Stimulated activated CD8-positive, alpha-beta memory T cell treated with anti-CD3 and anti-CD28 coated beads, Interleukin-15, amount 100 ng/mL, for 4 hours (primary cell): ENCODE data around the gene OR1E1.
"Not testable (repeated sequence)": the region's sequence is repeated elsewhere in the genome, so short reads cannot be mapped to it uniquely, and the experiment has no call there.

Source experiments
- DNase-seq, 2 donors: peaks; one replicate each; pipeline ENCODE4 v3.0.0-alpha.2; 2020; ENCODE audit warnings: low read depth in 2 of 2

OR1E1 gene, protein sequence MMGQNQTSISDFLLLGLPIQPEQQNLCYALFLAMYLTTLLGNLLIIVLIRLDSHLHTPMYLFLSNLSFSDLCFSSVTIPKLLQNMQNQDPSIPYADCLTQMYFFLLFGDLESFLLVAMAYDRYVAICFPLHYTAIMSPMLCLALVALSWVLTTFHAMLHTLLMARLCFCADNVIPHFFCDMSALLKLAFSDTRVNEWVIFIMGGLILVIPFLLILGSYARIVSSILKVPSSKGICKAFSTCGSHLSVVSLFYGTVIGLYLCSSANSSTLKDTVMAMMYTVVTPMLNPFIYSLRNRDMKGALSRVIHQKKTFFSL

DNA sequence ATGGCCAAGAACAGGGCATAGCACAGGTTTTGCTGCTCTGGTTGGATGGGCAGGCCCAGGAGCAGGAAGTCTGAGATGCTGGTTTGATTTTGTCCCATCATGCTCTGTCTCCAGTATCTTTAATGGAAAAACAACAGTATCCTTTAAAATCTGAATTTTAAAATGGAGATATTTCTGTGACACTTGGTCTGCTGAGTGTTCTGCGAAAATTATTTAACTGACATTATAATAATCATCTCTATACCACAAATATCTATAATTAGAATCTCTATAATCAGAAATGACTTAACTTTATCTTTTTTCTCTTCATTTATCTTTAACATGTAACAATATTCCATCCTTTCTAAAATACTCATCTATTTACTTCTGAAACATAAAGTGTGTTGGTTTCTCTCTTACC, at the start of gene OR1E1:
Gene OR1E1, minus strand, starts transcription at position 101 of the 400 bp plus-strand sequence. Its CDS starts 0 bp downstream, at position 101.
- DNase-seq: no peak

DNA sequence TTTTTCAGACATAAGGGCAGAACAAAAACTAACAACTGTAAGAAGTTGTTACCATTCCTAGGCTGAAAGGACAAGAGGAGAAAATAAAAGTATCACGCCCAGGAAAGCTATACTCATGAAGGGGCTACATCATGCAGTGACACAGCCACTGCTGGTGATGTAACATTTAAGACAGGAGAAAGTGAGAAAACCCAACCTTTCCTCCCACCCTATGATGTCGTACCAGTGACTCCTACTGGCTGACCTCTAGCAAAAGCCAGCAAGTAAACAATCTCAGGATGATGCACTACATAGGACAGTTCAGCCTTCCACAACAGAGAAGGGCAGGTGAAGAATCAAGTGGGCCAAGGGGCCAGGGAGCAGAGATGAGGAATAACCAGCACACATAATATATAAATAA, 49.4 kb upstream of the OR1E1 start:
- DNase-seq: no peak

DNA sequence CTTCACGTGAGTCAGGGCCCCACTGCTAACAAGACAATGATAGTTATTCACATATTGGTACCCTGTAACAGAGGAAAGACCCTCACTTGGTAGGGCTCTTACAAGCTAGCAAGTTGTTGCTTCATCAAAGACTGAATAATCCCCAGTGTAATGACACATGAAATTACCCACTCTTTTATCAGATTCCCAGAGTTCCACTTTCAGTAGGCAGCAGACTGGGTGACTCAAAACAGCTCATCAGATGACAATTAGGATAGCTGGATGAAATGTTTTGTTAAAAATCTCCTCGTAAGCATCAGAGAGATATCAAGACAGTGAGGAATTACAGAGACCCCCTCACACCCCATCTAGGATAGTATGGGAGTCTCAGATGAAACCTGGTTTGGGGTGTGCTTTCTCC, 42.2 kb upstream of the OR1E1 start:
- DNase-seq: no peak

DNA sequence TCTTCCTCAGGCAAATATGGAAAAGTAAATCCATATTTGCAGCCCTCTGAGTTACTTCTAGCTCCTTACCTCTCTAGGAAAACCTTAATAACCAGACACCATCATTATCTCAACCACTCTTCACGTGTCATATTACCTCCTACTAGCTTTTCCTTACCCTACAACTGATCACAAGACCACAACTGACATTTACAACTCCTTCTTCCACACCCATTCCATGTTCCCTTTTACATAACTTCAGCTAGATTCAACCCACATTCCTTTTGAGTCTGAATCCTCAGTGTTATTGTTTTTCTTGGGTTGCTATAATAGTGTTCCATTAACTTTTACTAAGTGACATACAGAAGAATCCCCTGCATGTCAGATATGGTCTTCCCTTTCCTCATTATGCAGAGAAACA, 40.2 kb upstream of the OR1E1 start:
- no peak for DNase-seq

DNA sequence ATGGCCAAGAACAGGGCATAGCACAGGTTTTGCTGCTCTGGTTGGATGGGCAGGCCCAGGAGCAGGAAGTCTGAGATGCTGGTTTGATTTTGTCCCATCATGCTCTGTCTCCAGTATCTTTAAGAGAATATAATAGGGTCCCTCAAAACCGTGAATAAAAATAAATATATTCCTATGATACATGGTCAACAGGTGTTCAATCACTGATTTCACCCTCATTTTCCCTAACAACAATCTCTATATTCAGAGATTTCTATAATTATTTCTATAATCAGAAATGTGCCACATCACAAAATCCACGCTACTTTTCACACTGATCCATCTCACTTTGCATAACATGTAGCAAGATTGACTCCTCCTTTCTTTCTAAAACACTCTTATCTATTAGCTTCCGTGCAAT, 35.5 kb upstream of the OR1E1 start, which contains the start of gene OR1E2:
Gene OR1E2, minus strand, starts transcription at position 101 of the 400 bp plus-strand sequence. Its CDS starts 0 bp downstream, at position 101.
- DNase-seq: no peak

DNA sequence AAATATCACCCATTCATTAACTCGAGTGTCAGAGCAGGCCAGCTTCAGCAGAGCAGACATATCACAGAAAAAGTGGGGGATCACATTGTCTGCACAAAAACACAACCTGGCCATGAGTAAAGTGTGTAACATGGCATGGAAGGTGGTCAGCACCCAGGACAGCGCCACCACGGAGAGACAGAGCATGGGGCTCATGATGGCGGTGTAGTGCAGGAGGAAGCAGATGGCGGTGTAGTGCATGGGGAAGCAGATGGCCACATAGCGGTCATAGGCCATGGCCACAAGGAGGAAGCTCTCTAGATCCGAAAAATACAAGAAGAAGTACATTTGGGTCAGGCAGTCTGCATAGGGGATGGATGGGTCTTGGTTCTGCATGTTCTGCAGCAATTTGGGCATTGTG, 35.0 kb upstream of the OR1E1 start:
- not testable (repeated sequence) for DNase-seq

DNA sequence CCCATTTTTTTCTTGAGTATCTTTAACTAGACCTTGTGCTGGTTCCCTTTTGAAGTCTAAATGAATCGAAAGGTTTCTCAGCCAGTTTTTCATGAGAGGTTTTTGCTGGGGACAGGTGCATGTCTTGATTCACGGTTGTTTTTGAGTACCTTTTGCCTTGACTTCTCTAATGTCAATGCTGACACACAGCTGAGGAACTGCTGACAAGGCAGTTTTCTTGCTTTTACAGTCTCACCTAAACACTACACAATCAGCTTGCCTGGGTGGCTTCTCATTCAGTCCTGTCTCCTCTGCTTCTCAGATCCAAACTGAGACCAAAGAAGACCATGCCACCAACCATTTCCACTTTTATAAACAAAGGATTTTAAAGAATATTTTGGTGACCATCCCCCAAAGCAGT, 20.0 kb upstream of the OR1E1 start:
- DNase-seq: no peak

DNA sequence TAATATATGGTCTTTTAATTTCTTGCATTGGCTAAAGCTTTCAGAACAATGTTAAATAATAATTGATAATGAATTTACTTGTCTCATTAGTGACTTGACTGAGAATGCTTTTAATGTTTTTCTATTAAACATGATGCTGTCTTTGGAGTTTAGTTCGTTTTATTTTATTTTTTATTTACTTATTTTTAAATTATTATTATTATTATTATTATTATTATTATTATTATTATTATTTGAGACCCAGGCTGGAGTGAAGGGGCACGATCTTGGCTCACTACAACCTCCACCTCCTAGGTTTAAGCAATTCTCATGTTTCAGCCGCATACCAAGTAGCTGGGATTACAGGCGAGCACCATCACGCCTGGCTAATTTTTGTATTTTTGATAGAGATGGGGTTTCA, 17.4 kb upstream of the OR1E1 start:
- no peak for DNase-seq

DNA sequence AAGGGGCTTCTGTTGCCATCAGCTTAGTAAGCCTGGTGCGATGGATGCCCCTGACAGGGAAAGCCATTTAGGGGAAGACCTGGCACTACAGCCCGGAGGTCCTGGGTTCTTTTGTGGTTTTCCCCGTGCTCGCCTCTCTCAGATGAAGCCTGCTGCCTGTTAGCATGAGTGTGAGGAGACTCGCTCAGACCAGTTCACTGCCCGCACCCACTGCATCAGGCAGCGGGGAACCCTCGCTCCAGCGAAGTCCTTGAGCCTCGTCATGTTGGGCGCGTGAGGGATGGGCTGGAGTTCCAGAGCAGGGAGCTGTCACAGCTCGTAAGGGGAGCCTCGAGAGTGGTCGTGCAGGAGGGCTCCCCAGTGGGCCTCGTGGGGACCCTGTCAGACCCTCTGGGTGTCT, 14.0 kb upstream of the OR1E1 start:
- not testable (repeated sequence) for DNase-seq

DNA sequence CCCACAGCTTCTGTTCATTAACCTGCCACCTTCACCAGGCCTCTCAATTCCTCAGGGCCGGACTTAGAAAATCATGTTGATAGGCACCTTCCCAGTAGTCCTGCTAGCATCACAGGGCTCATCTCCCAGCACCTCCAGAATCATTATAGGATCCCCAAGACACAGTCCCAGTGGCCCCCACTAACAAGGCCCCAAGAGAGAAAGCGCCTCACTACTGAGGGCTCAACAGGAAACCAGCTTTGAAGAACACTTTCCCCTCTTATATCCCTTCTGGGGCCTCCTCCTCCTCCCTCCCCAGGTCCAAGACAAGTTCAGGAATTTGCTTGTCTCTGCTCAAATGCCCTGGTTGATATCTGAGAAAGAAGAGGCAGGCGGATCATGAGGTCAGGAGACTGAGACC, 12.9 kb upstream of the OR1E1 start, which contains the start of gene OR3A3:
Gene OR3A3, plus strand, starts transcription at position 301 of the 400 bp plus-strand sequence.
- no peak for DNase-seq

DNA sequence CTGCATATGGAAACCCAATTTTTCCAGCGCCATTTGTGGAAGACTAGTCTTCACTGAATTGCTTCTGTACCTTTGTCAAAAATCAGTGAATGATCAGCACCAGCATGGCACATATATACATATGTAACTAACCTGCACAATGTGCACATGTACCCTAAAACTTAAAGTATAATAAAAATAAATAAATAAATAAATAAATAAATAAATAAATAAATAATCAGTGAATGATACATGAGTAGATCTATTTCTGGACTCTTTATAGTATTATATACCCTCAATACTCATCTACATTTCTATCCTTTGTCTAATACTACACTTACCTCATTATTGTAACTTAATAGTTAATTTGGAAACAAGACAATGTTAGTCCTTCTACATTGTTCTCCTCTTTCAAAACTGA, 5.6 kb upstream of the OR1E1 start:
- not testable (repeated sequence) for DNase-seq

DNA sequence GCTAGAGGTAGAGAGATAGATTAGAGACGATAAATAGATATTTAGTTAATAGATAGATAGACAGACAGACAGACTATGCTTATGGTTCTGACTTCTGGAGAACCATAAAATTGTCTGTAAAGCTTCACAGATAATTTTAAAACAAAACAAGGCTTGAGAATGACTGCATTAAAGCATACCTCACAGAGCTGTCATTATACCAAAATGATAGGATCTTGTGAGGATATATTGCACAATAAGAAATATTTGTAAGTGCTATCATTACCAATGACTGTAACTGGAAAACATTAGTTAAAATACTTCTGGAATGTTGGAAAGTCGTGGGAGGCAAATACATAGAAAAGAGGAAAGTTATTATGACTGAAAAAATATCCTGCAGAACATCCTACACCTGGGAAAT, 3.6 kb upstream of the OR1E1 start:
- no peak for DNase-seq

DNA sequence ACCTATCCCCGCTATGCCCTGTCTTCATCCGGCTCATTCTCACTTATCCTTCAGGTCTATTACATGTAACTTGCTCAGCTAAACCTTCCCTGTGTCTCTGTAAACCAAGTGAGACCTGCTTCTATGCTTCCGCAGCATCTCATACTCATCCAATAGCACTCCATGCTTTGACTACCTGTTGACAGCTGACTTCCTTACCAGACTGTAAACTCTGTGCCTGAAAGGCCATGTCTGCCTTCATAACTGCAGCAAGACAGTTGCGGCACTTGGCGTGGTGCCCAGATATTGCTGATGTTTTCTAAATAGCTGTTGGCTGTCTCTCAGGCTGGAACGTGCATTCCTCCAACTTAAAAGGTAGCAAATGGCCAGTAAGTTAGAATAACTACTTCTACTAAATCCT, 1.8 kb upstream of the OR1E1 start:
- DNase-seq: no peak

DNA sequence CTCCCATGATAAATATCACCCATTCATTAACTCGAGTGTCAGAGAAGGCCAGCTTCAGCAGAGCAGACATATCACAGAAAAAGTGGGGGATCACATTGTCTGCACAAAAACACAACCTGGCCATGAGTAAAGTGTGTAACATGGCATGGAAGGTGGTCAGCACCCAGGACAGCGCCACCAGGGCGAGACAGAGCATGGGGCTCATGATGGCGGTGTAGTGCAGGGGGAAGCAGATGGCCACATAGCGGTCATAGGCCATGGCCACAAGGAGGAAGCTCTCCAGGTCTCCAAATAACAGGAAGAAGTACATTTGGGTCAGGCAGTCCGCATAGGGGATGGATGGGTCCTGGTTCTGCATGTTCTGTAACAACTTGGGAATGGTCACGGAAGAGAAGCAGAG, 409 bp downstream of the OR1E1 start:
- not testable (repeated sequence) for DNase-seq

DNA sequence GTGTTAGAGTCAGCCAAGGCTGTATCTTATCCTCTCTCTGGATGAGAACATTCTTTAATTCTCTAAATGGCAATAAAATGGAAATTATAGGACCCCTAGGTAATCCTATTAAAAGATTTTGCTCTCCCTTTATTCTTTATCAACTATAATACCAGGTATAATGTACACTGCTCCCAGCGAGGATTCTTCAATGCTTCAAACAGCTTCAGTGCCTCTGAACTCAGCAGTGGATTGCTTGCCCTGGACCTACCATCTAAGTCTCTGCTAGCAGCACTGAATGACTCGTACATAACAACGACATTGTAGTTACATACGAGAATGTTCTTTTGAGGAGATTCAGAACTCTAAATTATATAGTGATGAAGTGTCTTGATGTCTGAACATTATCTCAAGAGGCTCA, 8.4 kb downstream of the OR1E1 start:
- DNase-seq: no peak

DNA sequence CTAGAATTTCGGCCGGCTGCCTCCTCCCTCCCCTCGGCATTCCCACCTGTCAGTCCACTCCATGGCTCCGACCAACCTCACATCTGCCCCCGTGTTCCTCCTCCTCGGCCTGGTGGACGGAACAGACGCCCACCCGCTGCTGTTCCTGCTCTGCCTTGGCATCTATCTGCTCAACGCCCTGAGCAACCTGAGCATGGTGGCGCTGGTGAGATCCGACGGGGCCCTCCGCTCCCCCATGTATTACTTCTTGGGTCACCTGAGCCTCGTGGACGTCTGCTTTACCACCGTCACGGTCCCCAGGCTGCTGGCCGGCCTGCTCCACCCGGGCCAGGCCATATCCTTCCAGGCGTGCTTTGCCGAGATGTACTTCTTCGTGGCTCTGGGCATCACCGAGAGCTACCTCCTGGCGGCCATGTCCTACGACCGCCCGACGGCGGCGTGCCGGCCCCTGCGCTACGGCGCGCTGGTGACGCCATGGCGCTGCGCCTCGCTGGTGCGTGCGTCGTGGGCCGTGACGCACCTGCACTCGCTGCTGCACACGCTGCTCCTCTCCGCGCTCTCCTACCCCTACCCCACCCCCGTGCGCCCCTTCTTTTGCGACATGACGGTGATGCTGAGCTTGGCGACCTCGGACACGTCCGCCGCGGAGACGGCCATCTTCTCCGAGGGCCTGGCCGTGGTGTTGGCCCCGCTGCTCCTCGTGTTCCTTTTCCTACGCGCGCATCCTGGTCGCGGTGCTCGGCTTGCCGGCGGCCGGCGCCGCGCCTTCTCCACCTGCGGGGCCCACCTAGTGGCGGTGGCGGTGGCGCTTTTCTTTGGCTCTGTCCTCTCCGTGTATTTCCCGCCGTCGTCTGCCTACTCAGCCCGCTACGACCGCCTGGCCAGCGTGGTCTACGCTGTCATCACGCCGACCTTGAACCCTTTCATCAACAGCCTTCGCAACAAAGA, 12.1 kb downstream of the OR1E1 start, which contains the start of gene OR3A2:
Gene OR3A2, minus strand, starts transcription at position 440 of the 948 bp plus-strand sequence.
- DNase-seq: no peak

DNA sequence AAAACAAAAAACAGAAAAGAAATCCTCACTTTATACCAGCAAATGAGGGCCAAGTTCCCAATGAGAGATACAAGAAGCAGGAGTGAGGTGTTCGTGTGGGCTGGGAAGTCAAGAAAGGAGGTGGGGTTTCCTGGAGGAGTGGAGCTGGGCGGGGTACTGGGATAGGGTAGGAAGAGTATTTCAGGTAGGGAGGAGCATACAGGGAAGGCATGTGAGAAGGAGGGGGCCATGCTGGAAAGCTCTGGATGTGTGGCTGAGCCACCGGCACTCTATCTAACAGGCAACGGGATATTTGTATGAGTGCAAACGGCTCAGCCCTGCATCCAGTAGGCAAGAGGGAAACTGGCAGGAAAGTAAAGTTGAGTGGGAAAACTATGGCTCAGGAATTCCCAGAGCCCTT, 16.3 kb downstream of the OR1E1 start:
- DNase-seq: no peak

DNA sequence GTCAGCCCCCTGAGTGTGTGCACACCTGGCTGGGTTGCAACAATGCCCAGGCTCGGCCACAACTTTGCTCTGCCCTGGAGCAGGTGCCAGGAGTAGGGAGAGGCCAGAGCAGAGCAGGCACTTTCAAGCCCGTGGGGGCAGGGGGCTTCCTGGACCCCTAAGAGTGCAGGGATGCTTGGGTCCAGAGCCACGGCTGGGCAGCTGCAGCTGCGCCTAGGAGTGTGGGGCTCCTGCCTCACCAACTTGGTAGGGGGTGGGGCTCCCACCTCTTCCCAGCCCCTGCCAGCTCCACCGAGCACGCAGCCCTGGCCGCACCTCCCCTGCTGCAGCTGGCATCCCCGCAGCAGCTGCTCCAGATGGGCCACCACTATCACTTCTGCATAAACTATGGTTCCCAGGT, 19.9 kb downstream of the OR1E1 start:
- DNase-seq: no peak

DNA sequence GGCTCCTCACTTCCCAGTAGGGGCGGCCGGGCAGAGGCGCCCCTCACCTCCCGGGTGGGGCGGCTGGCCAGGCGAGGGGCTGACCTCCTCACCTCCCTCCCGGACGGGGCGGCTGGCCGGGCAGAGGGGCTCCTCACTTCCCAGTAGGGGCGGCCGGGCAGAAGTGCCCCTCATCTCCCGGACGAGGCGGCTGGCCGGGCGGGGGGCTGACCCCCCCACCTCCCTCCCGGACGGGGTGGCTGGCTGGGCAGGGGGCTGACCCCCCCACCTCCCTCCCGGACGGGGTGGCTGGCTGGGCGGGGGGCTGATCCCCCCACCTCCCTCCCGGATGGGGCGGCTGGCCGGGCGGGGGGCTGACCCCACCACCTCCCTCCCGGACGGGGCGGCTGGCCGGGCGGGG, 27.0 kb downstream of the OR1E1 start:
- DNase-seq: not testable (repeated sequence)
